ENCODE results near the gene USP4. TPM values are rescaled to one million over a fixed set of nuclear protein-coding genes. Genes with fewer than 3 reads are reported as not detected.
A peak's percentile ranks its signal among the peaks of the same experiment; 100 is the strongest.
"Not testable (repeated sequence)": the region's sequence is repeated elsewhere in the genome, so short reads cannot be mapped to it uniquely, and the experiment has no call there.

USP4 gene
- total RNA-seq, 1 donor from 2014 or later, result 55.1 TPM

DNA sequence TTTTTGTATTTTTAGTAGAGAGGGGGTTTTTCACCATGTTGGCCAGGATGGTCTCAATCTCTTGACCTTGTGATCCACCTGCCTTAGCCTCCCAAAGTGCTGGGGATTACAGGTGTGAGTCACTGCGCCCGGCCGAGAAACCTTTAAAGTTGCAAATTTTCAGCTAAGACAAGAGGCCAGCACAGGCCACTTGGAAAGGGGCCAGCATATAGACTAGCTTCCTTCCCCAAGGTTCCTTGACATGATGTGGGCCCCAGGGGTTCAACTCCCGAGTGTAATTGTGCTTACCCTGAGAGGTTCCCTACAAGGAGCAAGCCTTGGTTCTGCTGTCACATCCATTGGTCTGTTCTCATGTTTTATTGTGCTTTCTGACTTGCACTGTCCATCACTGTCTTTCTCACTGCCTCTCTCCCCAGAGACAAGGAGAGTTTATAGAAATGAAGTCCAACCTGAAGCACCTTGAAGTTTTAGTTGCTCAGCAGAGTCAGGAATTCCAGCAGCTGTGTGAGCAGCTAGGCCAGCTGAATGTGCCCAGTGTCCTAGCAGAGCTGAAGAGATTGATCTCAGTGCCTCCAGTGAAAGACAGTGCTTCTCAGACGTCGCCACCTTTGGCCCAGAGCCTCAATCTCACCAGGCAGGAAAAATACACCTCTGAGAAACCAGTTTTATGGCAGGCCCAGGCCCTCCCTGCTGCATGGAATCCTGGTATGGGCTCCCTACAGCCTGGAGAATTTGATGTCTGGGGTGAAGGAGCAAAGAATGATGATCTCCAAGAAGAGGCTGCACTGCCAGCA, 83.9 kb downstream of the USP4 start:
- Mint-ChIP-seq H3K9me3 (ENCODE audit: low read depth) (no peaks in the 10 kb centered on the region), H3K36me3 (ENCODE audit: insufficient read depth) (no peaks in the 10 kb centered on the region), H3K4me1 (ENCODE audit: low read depth) (peaks cover 7% of the 10 kb centered on the region), H3K4me3 (ENCODE audit: low read depth) (no peak overlapping the region), H3K27ac (no peak overlapping the region), H3K27me3 (no peaks in the 10 kb centered on the region)
- TF ChIP-seq, protein P1, sequence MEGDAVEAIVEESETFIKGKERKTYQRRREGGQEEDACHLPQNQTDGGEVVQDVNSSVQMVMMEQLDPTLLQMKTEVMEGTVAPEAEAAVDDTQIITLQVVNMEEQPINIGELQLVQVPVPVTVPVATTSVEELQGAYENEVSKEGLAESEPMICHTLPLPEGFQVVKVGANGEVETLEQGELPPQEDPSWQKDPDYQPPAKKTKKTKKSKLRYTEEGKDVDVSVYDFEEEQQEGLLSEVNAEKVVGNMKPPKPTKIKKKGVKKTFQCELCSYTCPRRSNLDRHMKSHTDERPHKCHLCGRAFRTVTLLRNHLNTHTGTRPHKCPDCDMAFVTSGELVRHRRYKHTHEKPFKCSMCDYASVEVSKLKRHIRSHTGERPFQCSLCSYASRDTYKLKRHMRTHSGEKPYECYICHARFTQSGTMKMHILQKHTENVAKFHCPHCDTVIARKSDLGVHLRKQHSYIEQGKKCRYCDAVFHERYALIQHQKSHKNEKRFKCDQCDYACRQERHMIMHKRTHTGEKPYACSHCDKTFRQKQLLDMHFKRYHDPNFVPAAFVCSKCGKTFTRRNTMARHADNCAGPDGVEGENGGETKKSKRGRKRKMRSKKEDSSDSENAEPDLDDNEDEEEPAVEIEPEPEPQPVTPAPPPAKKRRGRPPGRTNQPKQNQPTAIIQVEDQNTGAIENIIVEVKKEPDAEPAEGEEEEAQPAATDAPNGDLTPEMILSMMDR (IDR thresholded peaks at IDR 0.05; ENCODE audit: unreplicated experiment), result no peak
- DNase-seq (ENCODE audit: low spot score, unreplicated experiment), result no peak

DNA sequence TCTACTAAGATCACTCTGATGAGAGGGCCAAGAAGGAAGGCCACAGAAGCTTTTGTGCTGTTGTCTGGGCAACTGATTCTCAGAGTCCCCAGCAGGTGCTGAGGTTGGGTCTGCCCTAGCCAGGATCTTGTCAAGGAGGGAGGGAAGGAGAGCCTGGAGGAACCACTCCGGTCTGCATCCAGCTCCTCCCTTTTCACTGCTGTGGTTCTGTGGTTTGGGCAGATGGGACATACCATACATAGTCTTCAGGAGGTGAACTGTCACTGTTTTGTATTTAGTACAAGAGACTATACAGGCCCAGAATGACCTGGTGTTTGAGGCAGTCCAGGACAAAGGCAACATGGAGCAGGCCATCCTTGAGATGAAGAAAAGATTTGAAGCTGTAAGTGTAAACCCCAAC, 84.7 kb downstream of the USP4 start:
- TF ChIP-seq, protein P1 (IDR thresholded peaks at IDR 0.05; ENCODE audit: unreplicated experiment), result no peak
- Mint-ChIP-seq H3K36me3 (ENCODE audit: insufficient read depth) (no peaks in the 10 kb centered on the region), H3K27ac (no peak overlapping the region), H3K4me1 (ENCODE audit: low read depth) (peaks cover 9% of the 10 kb centered on the region), H3K27me3 (no peaks in the 10 kb centered on the region), H3K4me3 (ENCODE audit: low read depth) (no peak overlapping the region), H3K9me3 (ENCODE audit: low read depth) (no peaks in the 10 kb centered on the region)
- DNase-seq (ENCODE audit: low spot score, unreplicated experiment), result no peak

DNA sequence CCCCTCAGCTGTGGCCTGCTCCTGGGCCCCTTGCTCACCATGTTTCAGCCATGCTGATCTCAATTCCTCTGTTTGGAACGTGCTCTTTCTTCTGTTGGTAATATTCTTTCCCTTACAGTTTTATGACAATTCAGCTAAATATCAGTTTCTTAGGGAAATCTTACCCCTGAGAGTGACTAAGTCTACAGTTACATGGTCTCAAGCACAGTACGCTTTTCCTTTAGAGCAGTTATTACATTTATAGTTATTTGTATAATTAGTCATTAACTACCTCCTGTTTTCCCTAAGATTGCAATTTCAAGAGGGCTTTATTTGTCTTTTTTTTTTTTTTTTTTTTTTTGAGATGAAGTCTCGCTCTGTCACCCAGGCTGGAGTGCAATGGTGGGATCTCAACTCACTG, 86.3 kb downstream of the USP4 start:
- TF ChIP-seq, protein P1 (IDR thresholded peaks at IDR 0.05; ENCODE audit: unreplicated experiment), result no peak
- Mint-ChIP-seq H3K9me3 (ENCODE audit: low read depth) (no peaks in the 10 kb centered on the region), H3K27me3 (no peaks in the 10 kb centered on the region), H3K4me1 (ENCODE audit: low read depth) (peaks cover 13% of the 10 kb centered on the region), H3K27ac (peak overlapping the region; percentile 54), H3K4me3 (ENCODE audit: low read depth) (no peak overlapping the region), H3K36me3 (ENCODE audit: insufficient read depth) (no peaks in the 10 kb centered on the region)
- DNase-seq (ENCODE audit: low spot score, unreplicated experiment), result no peak

DNA sequence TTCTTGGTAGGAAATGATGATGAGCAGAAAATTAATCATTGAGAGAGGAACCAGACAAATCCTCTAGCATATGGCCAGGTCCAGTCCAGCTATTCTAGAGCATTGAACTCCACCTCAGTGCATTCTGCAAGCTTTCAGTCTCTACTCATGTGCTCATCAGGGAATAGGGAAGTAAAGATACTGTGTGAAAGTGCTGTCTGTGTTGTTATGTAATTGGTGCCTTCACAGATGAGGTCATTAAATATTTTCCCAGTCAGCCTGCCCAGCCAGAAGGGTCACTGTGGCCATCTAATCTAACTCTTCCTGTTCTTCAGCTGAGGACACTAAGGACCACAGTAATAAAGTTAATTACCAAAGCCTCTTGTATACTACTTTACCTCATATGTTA, 91.0 kb downstream of the USP4 start:
- no peak overlapping the region for H3K27ac Mint-ChIP-seq

DNA sequence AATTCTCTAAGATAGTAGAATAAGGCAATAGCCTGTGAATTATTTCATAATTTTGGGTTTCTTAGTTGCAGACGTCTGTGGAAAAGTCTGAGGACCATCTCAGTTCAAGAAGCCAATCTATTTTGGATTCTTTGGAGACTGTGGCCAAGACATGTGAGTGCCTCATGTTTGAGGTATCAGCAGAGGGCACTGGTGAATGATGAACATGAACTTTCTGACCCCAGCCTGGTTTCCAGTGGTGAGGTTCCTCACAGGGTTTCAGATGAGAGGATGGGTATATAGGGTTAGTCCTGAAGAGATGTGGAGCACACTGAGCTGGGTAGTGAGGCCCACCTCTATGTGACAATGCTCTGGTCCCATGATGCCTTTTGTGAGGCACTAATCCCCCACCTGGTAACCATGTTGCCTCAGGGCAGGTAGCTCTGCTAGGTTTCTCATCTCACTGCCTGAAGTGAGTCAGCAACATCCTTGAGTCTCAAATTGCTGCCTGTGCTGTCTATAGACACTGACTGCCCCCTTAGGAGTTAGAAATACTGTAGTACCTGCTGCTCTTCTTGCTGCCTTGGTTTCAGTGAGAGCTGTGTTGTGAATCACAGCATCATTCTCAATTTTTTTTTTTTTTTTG, 95.2 kb downstream of the USP4 start:
- H3K4me3 Mint-ChIP-seq (ENCODE audit: low read depth), result no peak overlapping the region
- H3K36me3 Mint-ChIP-seq (ENCODE audit: insufficient read depth), result no peaks in the 10 kb centered on the region
- H3K27ac Mint-ChIP-seq, result no peak overlapping the region
- H3K27me3 Mint-ChIP-seq, result no peaks in the 10 kb centered on the region
- TF ChIP-seq, protein P1 (IDR thresholded peaks at IDR 0.05; ENCODE audit: unreplicated experiment), result no peak
- H3K9me3 Mint-ChIP-seq (ENCODE audit: low read depth), result no peaks in the 10 kb centered on the region
- H3K4me1 Mint-ChIP-seq (ENCODE audit: low read depth), result peaks cover 3% of the 10 kb centered on the region
- DNase-seq (ENCODE audit: low spot score, unreplicated experiment), result no peak

More for the DNA sequence above, 91.0 kb downstream of the USP4 start:
- DNase-seq (ENCODE audit: low spot score, unreplicated experiment), result no peak
- Mint-ChIP-seq H3K4me1 (ENCODE audit: low read depth) (peaks cover 9% of the 10 kb centered on the region), H3K4me3 (ENCODE audit: low read depth) (no peak overlapping the region), H3K27me3 (no peaks in the 10 kb centered on the region), H3K36me3 (ENCODE audit: insufficient read depth) (no peaks in the 10 kb centered on the region), H3K9me3 (ENCODE audit: low read depth) (no peaks in the 10 kb centered on the region)
- TF ChIP-seq, protein P1 (IDR thresholded peaks at IDR 0.05; ENCODE audit: unreplicated experiment), result no peak

DNA sequence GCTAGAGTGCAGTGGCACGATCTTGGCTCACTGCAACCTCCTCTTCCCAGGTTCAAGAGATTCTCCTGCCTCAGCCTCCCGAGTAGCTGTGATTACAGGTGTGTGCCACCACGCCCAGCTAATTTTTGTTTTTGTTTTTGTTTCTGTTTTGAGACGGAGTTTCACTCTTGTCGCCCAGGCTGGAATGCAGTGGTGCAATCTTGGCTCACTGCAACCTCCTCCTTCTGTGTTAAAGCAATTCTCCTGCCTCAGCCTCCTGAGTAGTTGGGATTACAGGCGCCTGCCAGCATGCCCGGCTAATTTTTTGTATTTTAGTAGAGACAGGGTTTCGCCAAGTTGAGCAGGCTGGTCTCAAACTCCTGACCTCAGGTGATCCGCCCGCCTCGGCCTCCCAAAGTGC, 99.8 kb downstream of the USP4 start:
- DNase-seq (ENCODE audit: low spot score, unreplicated experiment); H3K4me1 Mint-ChIP-seq (ENCODE audit: low read depth); H3K27me3 Mint-ChIP-seq: not testable (repeated sequence)

More for the DNA sequence above, 99.8 kb downstream of the USP4 start:
- not testable (repeated sequence) for H3K4me3 Mint-ChIP-seq (ENCODE audit: low read depth); H3K36me3 Mint-ChIP-seq (ENCODE audit: insufficient read depth); H3K27ac Mint-ChIP-seq; H3K9me3 Mint-ChIP-seq (ENCODE audit: low read depth)

Data from progenitor cell of endocrine pancreas (in vitro differentiated cells).